Endothelial cell of umbilical vein (primary cell): Measurements from ENCODE around the gene GAB2. TPM values are rescaled to one million over a fixed set of nuclear protein-coding genes. Genes with fewer than 3 reads are reported as not detected.

Experiments used
- BruUV-seq: library from RNA; stranded (reverse); fragments of 400-500 nt; replicated peaks from 2 replicates; lab custom pipeline; 2021; lab: Mats Ljungman, UMichigan
- CTCF ChIA-PET: fragments of 300-600, 350-600 bp; sonication (Branson Sonifier 250); formaldehyde crosslinking; loops from one replicate; lab custom pipeline; 2021; ENCODE audit warnings: antibody characterized with exemption, inconsistent platforms; lab: Charles Lee
- POLR2A ChIA-PET: fragments of 300-600, 350-600 bp; sonication (Branson Sonifier 250); formaldehyde crosslinking; loops from one replicate; lab custom pipeline; 2021; ENCODE audit warnings: antibody characterized with exemption, inconsistent platforms; lab: Charles Lee
- DNase-seq: peaks from one replicate; pipeline ENCODE4 v3.0.0-alpha.2; 2011; ENCODE audit warnings: low read depth, low spot score
- FAIRE-seq: peaks from 2 replicates; lab custom pipeline; 2011; peaks lifted over from hg19 to GRCh38; lab: Jason Lieb, UNC
- H2AFZ ChIP-seq: 2 replicates; pipeline ENCODE4 v1.6.0; 2012; ENCODE audit warnings: low read depth, low read length, control low read depth, inconsistent platforms
- H3K27ac ChIP-seq: 2 replicates; pipeline ENCODE4 v1.5.1; 2011; ENCODE audit warnings: low read depth, mild to moderate bottlenecking, control low read depth, low read length, moderate library complexity; ENCODE audit not compliant: insufficient read depth
- H3K27me3 ChIP-seq, 2 experiments: 2 replicates each; pipeline versions ENCODE4 v1.6.0 to v1.6.1; 2011; ENCODE audit warnings: low read length in 2 of 2, mixed read lengths in 1 of 2; ENCODE audit not compliant: control insufficient read depth in 2 of 2, insufficient read depth in 2 of 2
- H3K36me3 ChIP-seq, 2 experiments: 2 replicates in 1 of 2; 3 replicates in 1 of 2; pipeline ENCODE4 v1.5.1; 2011; ENCODE audit warnings: low read length in 2 of 2, mild to moderate bottlenecking in 1 of 2, moderate library complexity in 1 of 2; ENCODE audit not compliant: control insufficient read depth in 2 of 2, insufficient read depth in 2 of 2; ENCODE audit errors: extremely low read depth in 1 of 2
- H3K4me1 ChIP-seq: 3 replicates; pipeline ENCODE4 v1.5.1; 2011; ENCODE audit warnings: mild to moderate bottlenecking, low read length; ENCODE audit not compliant: control insufficient read depth, insufficient read depth; ENCODE audit errors: extremely low read depth
- H3K4me2 ChIP-seq: 2 replicates; pipeline ENCODE4 v1.6.1; 2011; ENCODE audit warnings: low read length, control low read depth, mixed read lengths; ENCODE audit not compliant: insufficient read depth
- H3K4me3 ChIP-seq, 3 experiments: fragments of 200-600 bp in 1 of 3; sonication (generic), shearing (Covaris generic) in 1 of 3; replicated peaks in 1 of 3; 2 replicates each; pipeline ENCODE4 v1.5.1; 2011 to 2016; ENCODE audit warnings: control low read depth in 3 of 3, low read length in 3 of 3, mild to moderate bottlenecking in 2 of 3, inconsistent platforms in 1 of 3, low read depth in 1 of 3, moderate library complexity in 1 of 3; ENCODE audit not compliant: insufficient read depth in 1 of 3
- H3K79me2 ChIP-seq: 2 replicates; pipeline ENCODE4 v1.6.0; 2012; ENCODE audit warnings: low read length, inconsistent platforms; ENCODE audit not compliant: control insufficient read depth, insufficient read depth
- H3K9ac ChIP-seq: replicated peaks from 2 replicates; pipeline ENCODE3; 2011; ENCODE audit warnings: low read length, control low read depth; ENCODE audit not compliant: insufficient read depth; ENCODE audit errors: extremely low read depth
- H3K9me1 ChIP-seq: replicated peaks from 3 replicates; pipeline ENCODE4 v1.6.0; 2011; ENCODE audit warnings: mild to moderate bottlenecking, low read length; ENCODE audit not compliant: control insufficient read depth, insufficient read depth; ENCODE audit errors: extremely low read depth
- H3K9me3 ChIP-seq: replicated peaks from 2 replicates; pipeline ENCODE4 v1.5.1; 2012; ENCODE audit warnings: low read length, inconsistent platforms; ENCODE audit not compliant: control insufficient read depth, insufficient read depth
- H4K20me1 ChIP-seq: replicated peaks from 2 replicates; pipeline ENCODE3; 2011; ENCODE audit warnings: mild to moderate bottlenecking, low read length; ENCODE audit not compliant: control insufficient read depth, insufficient read depth; ENCODE audit errors: extremely low read depth
- EZH2 ChIP-seq: IDR thresholded peaks from 2 replicates; pipeline ENCODE4 v1.6.1; 2012; ENCODE audit warnings: borderline replicate concordance, low read depth, mild to moderate bottlenecking, moderate library complexity, low read length, inconsistent platforms; ENCODE audit not compliant: severe bottlenecking
- FOS ChIP-seq: IDR thresholded peaks from 2 replicates; pipeline ENCODE4 v1.6.1; 2011; ENCODE audit warnings: mild to moderate bottlenecking, low read length, moderate library complexity, borderline replicate concordance; ENCODE audit not compliant: insufficient read depth
- GATA2 ChIP-seq: IDR thresholded peaks from 2 replicates; pipeline ENCODE4 v1.7.0; 2011; ENCODE audit warnings: low read depth, mild to moderate bottlenecking, moderate library complexity, mixed read lengths, low read length; ENCODE audit not compliant: insufficient read length, insufficient read depth
- JUN ChIP-seq: IDR thresholded peaks from 2 replicates; pipeline ENCODE4 v1.6.1; 2011; ENCODE audit warnings: borderline replicate concordance, low read depth; ENCODE audit not compliant: insufficient read length, insufficient read depth
- MYC ChIP-seq: IDR thresholded peaks from one replicate; pipeline ENCODE4 v1.6.1; 2011; ENCODE audit warnings: mild to moderate bottlenecking, low read depth, low read length
- POLR2A ChIP-seq: IDR thresholded peaks from 2 replicates; pipeline ENCODE4 v1.6.1; 2012; ENCODE audit warnings: low read depth, mild to moderate bottlenecking, control low read depth, low read length
- POLR2AphosphoS5 ChIP-seq: IDR thresholded peaks from 2 replicates; pipeline ENCODE4 v1.6.1; 2012; ENCODE audit warnings: low read depth, mild to moderate bottlenecking, control low read depth, low read length, moderate library complexity; ENCODE audit not compliant: insufficient read depth
- dilution Hi-C: fragments of 300-500 bp; cut with MboI; formaldehyde crosslinking; loops from one replicate; pipeline ENCODE4 v1.15.0; 2019; ENCODE audit warnings: low sequenced_read_pairs; ENCODE audit not compliant: extremely low pct_ligation_motif_present
- intact Hi-C: fragments of 100-400 bp; cut with micrococcal nuclease; formaldehyde crosslinking; loops from one replicate; pipeline ENCODE4 v1.10.0; 2022
- polyA plus RNA-seq, 4 experiments: library from polyadenylated mRNA; depleted of rRNA in 3 of 4; stranded (reverse) in 3 of 4; unstranded in 1 of 4; fragments of >200 nt; gene quantifications; 2 replicates each; pipeline versions ENCODE4 v1.2.1 to v1.2.3, GENCODE V29; 2011 to 2012; ENCODE audit warnings: missing spikeins in 1 of 4
- total RNA-seq: library from RNA; stranded (reverse); gene quantifications from 2 replicates; pipeline ENCODE4 v1.2.3, GENCODE V29; 2021
- TF ChIP-seq, protein P1 (sequence below), 2 donors: IDR thresholded peaks; 1 replicate in 1 of 2; 2 replicates in 1 of 2; pipeline ENCODE4 v1.5.1; 2011; ENCODE audit warnings: low read length in 2 of 2, mild to moderate bottlenecking in 2 of 2, moderate library complexity in 2 of 2, control low read depth in 1 of 2, inconsistent platforms in 1 of 2, low read depth in 1 of 2; ENCODE audit not compliant: insufficient read depth in 1 of 2; ENCODE audit errors: extremely low read depth in 1 of 2
- TF ChIP-seq, protein P2 (sequence below): IDR thresholded peaks from 2 replicates; pipeline ENCODE4 v1.6.1; 2011; ENCODE audit not compliant: insufficient read depth, insufficient read length

The GAB2 gene
- total and polyA plus RNA-seq, 2 donors (not counting 3 experiments of a cell fraction or from before 2014, with no cell fraction given) = 19.6 to 39.6 TPM

DNA sequence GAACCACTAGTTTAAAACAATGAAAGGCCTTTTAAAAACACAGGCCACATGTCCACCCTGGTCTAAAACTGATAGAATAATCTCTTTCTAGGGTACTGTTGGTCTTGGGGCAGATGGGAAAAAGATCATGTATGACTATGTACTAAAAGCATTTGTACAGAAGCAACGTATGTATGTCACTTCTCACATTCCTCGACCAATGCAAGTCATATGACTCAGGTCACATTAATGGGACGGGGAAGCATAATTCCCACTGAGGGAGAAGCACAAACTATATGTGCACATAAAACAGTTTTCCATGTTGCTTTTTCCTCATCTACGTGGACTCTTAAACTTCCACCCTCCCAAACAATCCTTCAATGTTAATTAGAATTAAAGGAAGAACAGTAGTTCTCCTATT is 32.2 kb upstream of the GAB2 start:
- no peak overlapping the region for H3K27ac ChIP-seq
- dilution Hi-C loops (no loop called here), intact Hi-C loops (no loop called here)
- POLR2A ChIA-PET = no interaction called here
- H3K4me2 ChIP-seq = no peak overlapping the region
- DNase-seq (no peak), FAIRE-seq (no peak)
- peaks cover 8% of the 10 kb centered on the region for H3K4me1 ChIP-seq
- no TSS peak for BruUV-seq
- CTCF ChIA-PET = no interaction called here
- H4K20me1 ChIP-seq = no peaks in the 10 kb centered on the region
- H3K79me2 ChIP-seq = no peaks in the 10 kb centered on the region
- no peaks in the 10 kb centered on the region for H3K27me3 ChIP-seq
- no peaks in the 10 kb centered on the region for H3K9me3 ChIP-seq
- TF ChIP-seq JUN (no peak), MYC (no peak), POLR2A (no peak), EZH2 (no peak), FOS (no peak), POLR2AphosphoS5 (no peak), GATA2 (no peak)
- TF ChIP-seq, protein P1, sequence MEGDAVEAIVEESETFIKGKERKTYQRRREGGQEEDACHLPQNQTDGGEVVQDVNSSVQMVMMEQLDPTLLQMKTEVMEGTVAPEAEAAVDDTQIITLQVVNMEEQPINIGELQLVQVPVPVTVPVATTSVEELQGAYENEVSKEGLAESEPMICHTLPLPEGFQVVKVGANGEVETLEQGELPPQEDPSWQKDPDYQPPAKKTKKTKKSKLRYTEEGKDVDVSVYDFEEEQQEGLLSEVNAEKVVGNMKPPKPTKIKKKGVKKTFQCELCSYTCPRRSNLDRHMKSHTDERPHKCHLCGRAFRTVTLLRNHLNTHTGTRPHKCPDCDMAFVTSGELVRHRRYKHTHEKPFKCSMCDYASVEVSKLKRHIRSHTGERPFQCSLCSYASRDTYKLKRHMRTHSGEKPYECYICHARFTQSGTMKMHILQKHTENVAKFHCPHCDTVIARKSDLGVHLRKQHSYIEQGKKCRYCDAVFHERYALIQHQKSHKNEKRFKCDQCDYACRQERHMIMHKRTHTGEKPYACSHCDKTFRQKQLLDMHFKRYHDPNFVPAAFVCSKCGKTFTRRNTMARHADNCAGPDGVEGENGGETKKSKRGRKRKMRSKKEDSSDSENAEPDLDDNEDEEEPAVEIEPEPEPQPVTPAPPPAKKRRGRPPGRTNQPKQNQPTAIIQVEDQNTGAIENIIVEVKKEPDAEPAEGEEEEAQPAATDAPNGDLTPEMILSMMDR (IDR thresholded peaks at IDR 0.05; ENCODE audit: extremely low read depth in 1 of 2, insufficient read depth in 1 of 2, low read depth in 1 of 2, low read length in 2 of 2) = no peak
- TF ChIP-seq, protein P2, sequence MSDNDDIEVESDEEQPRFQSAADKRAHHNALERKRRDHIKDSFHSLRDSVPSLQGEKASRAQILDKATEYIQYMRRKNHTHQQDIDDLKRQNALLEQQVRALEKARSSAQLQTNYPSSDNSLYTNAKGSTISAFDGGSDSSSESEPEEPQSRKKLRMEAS = no peak
- no peak overlapping the region for H3K9ac ChIP-seq
- no peaks in the 10 kb centered on the region for H3K36me3 ChIP-seq
- H3K9me1 ChIP-seq = peaks cover 3% of the 10 kb centered on the region
- H3K4me3 ChIP-seq = no peak overlapping the region
- no peak overlapping the region for H2AFZ ChIP-seq
